NCI-H446 (cell line): Measurements from ENCODE around the gene RGS6.

Experiments used
- DNase-seq, 2 experiments: peaks; one replicate each; lab custom pipeline; 2025; lab: John Stamatoyannopoulos, UW

Gene RGS6

GRCh38 chr14:72577521-72577920 is 645.3 kb downstream of the RGS6 start:
- DNase-seq = no peak

GRCh38 chr14:72578514-72578913 is 646.3 kb downstream of the RGS6 start:
- DNase-seq = no peak

DNA sequence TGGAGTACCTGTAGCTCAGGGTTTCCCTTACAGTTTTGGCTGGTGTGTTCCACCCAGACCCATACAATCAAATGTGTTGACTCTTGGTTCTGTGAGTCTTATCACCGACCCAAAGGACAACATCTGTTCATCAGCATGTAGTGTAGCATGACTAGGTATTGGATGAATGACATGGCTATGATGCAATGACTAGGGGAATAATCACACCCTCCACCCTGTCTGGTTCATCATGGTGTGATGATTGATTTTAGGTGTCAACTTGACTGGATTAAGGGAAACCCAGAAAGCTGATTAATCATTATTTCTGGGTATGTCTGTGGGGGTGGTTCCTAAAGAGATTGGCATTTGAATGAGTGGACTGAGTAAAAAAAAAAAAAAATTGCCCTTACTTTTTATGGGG is 650.4 kb downstream of the RGS6 start:
- no peak for DNase-seq

DNA sequence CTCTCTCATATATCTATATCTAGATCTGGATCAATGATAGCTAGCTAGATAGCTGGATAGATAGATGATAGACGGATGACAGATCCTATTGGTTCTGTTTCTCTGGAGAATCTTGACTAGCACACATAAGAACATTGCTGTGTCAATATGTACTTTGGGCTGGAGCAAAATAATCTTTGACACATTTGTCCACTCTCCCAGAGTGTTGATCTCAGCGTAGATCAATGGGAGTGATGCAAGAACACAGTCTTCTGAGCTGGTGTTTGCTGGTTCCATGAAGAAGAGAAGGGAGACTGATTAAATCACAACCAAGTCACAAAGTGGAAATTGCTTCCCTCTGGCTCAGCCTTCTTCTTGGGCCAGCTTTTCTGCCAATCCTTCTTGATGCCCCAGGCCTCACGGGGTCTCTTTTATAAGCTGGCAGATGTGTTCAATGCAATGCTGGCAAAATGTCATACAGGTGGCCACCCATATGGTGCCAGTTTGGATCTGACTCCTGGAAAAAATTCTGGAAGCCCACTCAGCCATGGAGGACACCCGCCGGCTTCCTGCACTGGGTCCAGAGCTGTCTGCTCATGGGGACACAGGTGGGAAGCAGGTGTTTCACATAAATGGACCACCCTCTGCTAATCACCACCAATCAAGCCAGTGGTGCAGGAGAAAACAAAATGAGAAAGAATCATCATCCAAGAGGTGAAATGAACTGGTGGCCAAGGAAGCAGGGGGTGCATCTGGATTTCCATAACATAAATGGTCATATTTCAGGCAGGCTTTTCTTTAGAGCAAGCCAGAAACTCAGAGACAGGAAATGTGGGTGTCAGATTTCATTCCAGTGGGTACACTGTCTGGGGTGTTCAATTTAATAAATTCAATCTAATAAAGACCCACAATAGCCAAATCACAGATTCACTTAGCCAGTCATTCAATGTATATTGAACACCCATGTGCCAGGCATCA is 651.4 kb downstream of the RGS6 start:
- no peak for DNase-seq

DNA sequence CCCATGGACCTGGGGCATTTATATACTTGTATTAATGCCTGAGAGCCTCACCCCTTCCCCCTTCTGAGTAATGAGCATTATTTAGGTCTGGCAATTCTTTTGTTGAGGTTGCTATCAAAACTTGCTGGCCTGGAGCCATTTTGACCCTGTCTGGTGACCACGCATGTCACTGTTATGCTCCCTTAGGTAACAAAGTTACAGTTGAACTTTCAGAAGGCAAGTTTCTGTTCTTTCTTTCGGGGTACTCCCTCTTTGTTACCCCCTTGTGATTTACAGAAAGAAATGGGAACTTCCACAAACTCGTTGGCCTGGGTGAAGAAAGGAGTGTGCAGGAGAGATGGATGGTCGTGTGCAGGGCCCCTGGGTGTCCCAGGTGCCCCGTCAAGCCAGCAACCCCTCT is 656.3 kb downstream of the RGS6 start:
- no peak for DNase-seq

- no peak for DNase-seq
Observed at GRCh38 chr14:72589652-72590051, 657.4 kb downstream of the RGS6 start.

GRCh38 chr14:72590577-72590976 is 658.3 kb downstream of the RGS6 start:
- DNase-seq = no peak

DNA sequence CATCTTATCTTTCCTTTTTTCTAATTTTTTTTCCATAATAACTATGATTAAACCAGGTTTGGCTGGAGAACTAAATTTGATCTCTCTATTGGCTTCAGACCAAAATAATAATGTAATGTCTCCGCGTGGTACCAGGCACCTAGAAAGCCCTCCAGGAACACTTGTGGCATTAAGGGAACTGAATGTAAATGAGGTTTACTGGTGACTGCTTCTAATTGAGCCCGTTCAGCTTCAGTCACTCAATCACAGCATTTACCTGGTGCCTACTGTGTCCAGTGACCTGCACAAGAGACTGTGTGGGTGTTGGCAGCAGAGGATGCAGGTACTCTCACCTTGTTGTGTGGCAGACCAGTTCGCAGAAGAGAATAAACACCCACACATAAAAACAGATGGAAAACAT is 659.2 kb downstream of the RGS6 start:
- DNase-seq = no peak

GRCh38 chr14:72594099-72594901 is 662.1 kb downstream of the RGS6 start:
- DNase-seq = no peak

- DNase-seq = no peak
Observed at GRCh38 chr14:72595152-72595862, 663.1 kb downstream of the RGS6 start.

DNA sequence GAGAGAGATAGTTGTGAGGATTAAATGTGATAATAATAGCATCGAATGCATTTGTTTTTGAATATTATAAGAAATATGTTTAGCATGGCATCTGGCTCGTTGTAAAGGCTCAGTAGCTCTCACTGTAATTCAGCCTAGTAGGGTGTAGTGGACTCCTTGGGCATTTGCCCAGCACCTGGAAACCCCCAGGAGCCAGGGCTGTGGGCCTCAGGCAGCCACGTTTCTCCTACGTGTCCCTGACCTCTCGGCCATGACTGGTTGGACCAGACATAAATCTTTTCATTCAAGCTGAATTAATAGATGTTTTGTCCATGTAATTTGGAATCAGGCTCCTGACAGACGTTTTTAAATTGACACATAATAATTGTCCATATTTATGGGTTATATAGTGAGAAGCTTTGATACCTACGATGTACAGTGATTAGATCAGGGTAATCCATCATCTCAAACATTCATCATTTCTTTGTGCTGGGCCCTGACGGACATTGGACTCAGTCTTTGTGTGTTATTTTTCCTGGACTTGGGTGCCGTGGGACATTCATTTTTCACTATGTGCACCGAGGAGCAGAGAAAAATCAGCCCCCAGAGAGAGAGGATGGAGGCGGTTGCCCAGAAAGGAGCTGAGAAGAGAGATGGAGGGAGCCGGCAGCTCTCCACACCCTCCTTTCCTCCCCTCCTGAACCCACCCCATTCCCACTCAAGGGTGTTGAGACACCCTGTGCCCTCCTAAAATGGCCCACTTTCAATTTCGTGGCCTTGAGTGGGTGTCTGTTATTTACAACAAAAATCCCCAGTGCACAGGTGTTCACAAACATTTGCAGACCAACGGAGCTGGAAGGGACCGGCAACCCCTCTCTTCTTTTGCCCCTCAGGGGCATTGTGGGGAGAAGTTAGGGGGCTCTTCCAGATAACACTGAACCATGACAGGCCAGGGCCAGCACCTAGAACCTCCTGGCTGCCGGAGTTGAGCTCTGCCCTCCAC is 665.3 kb downstream of the RGS6 start:
- DNase-seq = no peak

DNA sequence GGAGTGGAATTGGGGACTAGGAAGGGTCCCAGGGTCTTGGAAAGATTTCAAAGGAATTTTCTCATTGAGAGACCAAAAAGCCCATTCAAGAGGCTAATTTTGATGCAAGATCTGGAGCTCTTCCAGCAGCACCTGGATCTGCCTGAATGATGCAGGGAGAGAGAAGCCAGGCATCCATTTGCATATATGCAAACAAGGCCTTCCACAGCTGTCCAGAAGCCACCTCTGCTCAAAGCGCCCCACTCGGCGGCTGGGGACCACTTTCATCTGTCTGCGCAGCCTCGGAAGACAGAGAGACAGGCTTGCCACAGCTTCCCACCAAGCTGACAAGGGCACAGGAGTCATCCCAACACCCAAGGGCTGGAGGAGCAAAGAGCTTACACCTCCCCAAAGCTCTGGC is 666.1 kb downstream of the RGS6 start:
- DNase-seq = no peak

DNA sequence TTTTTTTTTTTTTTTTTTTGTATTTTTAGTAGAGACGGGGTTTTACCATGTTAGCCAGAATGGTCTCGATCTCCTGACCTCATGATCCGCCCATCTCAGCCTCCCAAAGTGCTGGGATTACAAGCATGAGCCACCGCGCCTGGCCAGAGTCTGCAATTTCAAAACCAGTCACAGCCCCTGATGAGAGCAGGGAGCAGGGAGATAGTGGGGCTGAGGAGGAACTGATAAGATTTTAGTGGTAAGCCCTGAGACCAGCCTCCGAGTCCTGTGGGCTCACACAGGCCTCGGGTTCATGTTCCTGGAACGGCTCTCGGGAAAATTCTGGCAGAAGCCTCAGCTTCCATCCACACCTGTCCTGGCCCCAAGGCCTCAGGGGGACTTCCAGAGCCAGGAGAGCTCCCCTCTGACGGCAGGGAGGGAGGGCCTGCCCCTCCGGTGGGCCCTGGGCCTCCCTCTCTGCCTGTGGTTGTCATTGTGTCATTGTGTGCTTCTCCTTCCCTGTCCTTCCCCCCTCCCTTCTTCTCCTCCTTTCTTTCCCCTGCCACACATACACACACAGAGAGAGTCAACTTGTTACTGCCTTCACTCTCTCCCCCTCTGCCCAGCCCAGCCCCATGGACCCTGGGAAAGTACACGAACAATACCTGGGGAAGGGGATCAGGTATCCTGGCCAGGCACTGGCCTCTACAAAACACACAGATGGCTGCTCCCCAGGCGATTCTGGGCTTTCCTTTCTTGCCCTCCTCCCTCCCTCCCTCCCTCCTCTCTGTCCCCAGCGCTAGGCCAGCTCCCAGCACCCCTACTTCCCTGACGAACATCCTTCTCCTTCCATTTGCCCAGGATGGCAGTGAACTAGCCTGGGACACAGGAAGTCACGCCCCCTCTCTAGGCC is 667.6 kb downstream of the RGS6 start:
- no peak for DNase-seq

DNA sequence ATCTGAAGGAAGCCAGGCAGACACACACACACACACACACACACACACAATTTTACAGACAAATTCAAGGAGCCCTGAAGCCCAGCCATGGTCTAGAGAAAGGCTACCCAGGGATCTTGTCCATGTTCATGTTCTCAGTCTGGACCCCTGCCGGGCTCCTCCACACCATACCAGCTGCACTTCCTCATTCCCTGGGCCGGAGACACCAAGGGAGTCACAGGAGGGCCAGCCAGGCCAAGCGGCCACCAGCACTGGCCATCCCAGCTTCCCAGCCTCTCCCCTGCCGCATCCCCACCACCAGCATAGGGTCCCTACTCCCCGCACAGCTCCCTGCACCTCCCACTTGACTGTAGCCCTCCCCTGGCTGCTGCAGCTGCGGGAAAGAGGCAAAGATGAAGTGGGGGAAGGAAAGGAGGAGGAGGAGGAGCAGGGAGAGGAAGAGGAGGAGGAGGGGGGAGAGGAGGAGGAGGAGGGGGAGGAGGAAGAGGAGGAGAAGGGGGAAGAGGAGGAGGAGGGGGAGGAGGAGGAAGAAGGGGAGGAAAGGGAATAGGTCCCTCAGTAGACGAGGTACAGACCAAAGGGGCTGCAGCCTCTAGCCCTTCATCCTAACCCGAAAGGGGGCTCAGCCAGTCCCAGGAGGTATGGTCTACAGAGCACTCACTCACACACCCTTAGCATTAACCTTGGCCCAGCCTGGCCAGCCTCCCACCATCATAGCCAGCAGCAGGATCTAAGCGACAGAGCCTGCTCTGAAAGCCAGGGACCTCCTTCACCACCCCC is 668.5 kb downstream of the RGS6 start:
- no peak for DNase-seq

DNA sequence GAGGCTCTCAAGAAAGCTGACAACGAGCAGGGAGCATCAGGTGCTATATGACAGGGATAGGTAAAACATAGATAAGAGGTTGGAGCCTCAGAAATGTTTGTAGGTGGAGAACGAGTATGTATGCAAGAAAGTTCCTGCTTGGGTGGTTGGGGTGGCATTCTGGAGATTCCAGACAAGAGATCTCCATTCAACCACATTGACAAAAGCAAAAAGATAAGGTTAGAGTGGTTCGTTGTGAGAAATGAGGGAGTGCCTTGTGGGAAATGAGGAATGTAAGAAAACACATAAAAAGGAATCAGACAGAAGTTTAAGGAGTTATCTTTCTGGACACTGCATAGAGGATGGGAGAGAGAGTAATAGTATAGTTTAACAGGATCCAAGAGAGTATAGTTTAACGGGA is 671.4 kb downstream of the RGS6 start:
- DNase-seq = no peak

DNA sequence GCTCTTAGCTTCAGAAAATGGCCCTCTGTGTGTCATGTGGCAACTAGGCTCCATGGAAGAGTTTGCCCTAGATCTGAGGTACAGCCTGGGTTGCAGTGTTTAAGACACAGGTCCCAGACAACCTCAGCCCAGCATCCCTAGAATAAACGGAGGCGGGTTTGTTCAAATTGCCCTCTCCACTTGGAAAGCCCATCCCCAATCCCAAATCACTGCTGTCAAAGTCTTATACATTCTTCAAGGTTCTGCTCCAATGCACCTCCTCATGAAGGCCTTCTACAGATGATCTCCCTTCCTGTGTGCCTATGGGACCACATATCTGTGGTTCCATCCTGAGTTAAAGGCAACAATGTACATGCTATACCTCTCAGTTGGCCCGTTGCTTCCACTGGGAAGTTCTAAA is 671.9 kb downstream of the RGS6 start:
- no peak for DNase-seq

- DNase-seq = no peak
Observed at GRCh38 chr14:72605096-72605920, 673.1 kb downstream of the RGS6 start.

GRCh38 chr14:72605921-72606220 is 673.6 kb downstream of the RGS6 start:
- no peak for DNase-seq

GRCh38 chr14:72606879-72607278 is 674.6 kb downstream of the RGS6 start:
- no peak for DNase-seq
